Progenitor cell of endocrine pancreas (in vitro differentiated cells): ENCODE results near the gene WDR27. TPM values are rescaled to one million over a fixed set of nuclear protein-coding genes. Genes with fewer than 3 reads are reported as not detected.

Experiments
- DNase-seq: peaks from one replicate; pipeline ENCODE4 v3.0.0; 2021; ENCODE audit warnings: low spot score; ENCODE audit not compliant: unreplicated experiment
- H3K27ac Mint-ChIP-seq: 2 replicates; pipeline ENCODE4 v1.8.0; 2021; ENCODE audit warnings: mild to moderate bottlenecking, moderate library complexity, mixed read lengths
- H3K27me3 Mint-ChIP-seq: 2 replicates; pipeline ENCODE4 v1.8.0; 2021; ENCODE audit warnings: mixed read lengths
- H3K36me3 Mint-ChIP-seq: 2 replicates; pipeline ENCODE4 v1.8.0; 2022; ENCODE audit warnings: mixed read lengths; ENCODE audit not compliant: insufficient read depth
- H3K4me1 Mint-ChIP-seq: 2 replicates; pipeline ENCODE4 v1.8.0; 2021; ENCODE audit warnings: low read depth, mixed read lengths
- H3K4me3 Mint-ChIP-seq: 2 replicates; pipeline ENCODE4 v1.8.0; 2021; ENCODE audit warnings: low read depth, mild to moderate bottlenecking, moderate library complexity, mixed read lengths
- H3K9me3 Mint-ChIP-seq: 2 replicates; pipeline ENCODE4 v1.8.0; 2021; ENCODE audit warnings: low read depth, mixed read lengths
- total RNA-seq: library from RNA; stranded (reverse); gene quantifications from 2 replicates; pipeline ENCODE4 v1.2.1, GENCODE V29; 2021
- TF ChIP-seq, protein P1 (sequence below): fragments of 200-600 bp; sonication (generic); IDR thresholded peaks from one replicate; pipeline ENCODE4 v1.5.0; 2021; ENCODE audit warnings: antibody characterized with exemption, mild to moderate bottlenecking; ENCODE audit not compliant: unreplicated experiment

Gene WDR27
- total RNA-seq, 1 donor from 2014 or later = 123 TPM

DNA sequence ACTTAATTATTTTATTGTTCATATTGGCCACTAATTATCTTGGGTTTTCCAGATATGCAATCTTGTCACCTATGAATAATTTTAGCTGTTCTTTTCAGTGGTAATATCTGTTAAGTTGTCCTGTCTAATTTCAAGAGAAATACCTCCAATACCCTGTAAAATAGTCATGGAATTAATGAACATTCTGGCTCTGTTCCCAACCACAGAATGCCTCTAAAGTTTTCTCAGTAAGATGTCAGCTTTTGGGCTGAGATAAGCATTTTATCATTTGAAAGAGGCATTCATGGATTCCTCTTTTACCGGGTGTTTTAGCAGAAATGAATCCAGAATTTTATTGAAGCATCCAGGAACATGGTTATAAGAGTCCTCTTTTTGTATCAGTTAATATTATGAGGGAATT, 109.3 kb downstream of the WDR27 start:
- TF ChIP-seq, protein P1, sequence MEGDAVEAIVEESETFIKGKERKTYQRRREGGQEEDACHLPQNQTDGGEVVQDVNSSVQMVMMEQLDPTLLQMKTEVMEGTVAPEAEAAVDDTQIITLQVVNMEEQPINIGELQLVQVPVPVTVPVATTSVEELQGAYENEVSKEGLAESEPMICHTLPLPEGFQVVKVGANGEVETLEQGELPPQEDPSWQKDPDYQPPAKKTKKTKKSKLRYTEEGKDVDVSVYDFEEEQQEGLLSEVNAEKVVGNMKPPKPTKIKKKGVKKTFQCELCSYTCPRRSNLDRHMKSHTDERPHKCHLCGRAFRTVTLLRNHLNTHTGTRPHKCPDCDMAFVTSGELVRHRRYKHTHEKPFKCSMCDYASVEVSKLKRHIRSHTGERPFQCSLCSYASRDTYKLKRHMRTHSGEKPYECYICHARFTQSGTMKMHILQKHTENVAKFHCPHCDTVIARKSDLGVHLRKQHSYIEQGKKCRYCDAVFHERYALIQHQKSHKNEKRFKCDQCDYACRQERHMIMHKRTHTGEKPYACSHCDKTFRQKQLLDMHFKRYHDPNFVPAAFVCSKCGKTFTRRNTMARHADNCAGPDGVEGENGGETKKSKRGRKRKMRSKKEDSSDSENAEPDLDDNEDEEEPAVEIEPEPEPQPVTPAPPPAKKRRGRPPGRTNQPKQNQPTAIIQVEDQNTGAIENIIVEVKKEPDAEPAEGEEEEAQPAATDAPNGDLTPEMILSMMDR = no peak
- H3K4me3 Mint-ChIP-seq = no peak overlapping the region

DNA sequence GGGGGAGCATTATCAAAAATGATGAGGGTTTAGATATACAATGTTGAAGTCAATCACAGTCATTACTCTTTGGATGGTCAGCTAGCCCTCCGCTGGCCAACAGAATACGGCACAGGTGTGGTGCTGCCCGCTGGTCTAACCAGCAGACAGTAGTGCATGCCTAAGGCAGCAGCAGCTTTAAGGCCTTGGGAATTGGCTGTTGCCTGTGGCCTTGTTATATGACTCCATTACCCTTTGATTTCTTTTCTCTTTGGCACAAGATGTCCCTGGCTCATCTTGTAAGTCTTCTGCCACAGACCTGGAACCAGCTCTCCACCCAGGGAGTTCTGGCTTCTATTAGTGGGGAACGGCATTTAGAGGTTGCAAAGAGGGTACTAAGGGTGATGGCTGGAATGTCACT, 110.2 kb downstream of the WDR27 start:
- Mint-ChIP-seq H3K27ac (no peak overlapping the region), H3K4me1 (no peaks in the 10 kb centered on the region), H3K27me3 (no peaks in the 10 kb centered on the region), H3K36me3 (peaks cover 6% of the 10 kb centered on the region), H3K9me3 (no peaks in the 10 kb centered on the region), H3K4me3 (no peak overlapping the region)
- TF ChIP-seq, protein P1 = no peak
- no peak for DNase-seq

More for the DNA sequence above, 109.3 kb downstream of the WDR27 start:
- Mint-ChIP-seq H3K4me1 (no peaks in the 10 kb centered on the region), H3K27me3 (no peaks in the 10 kb centered on the region), H3K9me3 (peaks cover 4% of the 10 kb centered on the region), H3K27ac (no peak overlapping the region), H3K36me3 (peaks cover 7% of the 10 kb centered on the region)
- no peak for DNase-seq

DNA sequence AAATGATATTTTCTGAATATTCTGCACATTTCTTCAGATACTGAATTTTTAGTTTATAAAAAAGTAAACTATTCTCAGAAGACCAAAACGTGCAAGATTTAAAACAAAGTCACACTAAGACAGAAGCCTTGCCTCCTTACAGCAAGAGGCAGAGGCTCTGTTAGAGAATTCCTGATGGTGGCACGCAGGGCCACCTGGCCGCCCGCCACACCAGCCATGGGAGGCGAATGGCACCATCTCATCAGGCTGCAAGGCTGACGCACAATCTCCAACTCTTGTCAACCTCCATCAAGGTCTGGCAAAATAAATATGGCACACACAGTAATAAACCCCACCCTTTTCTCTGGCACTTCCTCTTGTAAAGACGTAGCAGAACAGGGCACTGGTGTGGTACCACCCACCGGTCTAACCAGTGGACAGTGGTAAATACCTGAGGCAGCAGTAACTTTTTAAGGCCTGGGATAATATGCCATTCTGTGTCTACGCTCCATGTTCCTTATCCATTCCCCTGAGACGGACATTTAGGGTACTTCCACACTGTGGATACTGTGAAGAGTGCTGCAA, 111.4 kb downstream of the WDR27 start:
- Mint-ChIP-seq H3K27ac (no peak overlapping the region), H3K4me1 (no peaks in the 10 kb centered on the region), H3K27me3 (no peaks in the 10 kb centered on the region), H3K36me3 (peaks cover 12% of the 10 kb centered on the region), H3K9me3 (peaks cover 8% of the 10 kb centered on the region), H3K4me3 (no peak overlapping the region)
- DNase-seq = no peak
- TF ChIP-seq, protein P1 = no peak

DNA sequence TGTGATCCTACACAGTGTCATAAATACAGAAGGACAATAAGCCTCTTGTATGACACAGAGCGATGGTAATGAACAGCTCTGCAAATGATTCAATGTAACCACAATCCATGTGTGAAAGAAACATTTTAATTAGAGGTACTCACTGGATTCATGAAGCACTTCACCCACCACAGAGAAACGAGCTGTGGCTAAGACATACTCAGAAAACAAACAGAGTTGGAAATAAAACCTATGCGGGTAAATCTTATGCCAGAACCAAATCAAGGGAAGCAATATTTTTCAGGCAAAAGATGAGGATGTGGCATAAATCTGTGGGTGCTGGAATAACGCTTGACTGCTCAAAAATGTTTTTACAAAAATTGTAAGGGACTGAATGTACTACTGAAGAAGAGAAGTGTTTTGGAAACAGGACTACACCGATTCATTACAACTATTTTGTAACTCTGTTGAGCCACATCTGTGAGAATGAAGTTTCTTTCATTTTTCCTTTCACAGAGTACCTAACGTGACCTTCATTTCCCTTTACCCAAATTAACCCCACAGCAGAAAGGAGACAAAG, 112.1 kb downstream of the WDR27 start:
- Mint-ChIP-seq H3K27ac (no peak overlapping the region), H3K27me3 (no peaks in the 10 kb centered on the region), H3K4me3 (no peak overlapping the region), H3K9me3 (peaks cover 10% of the 10 kb centered on the region), H3K4me1 (no peaks in the 10 kb centered on the region), H3K36me3 (peaks cover 12% of the 10 kb centered on the region)
- DNase-seq = no peak
- TF ChIP-seq, protein P1 = no peak

GRCh38 chr6:169589293-169589692, 112.5 kb downstream of the WDR27 start:
- Mint-ChIP-seq H3K9me3 (peaks cover 12% of the 10 kb centered on the region), H3K27me3 (no peaks in the 10 kb centered on the region), H3K36me3 (peaks cover 11% of the 10 kb centered on the region), H3K4me3 (no peak overlapping the region), H3K27ac (no peak overlapping the region), H3K4me1 (no peaks in the 10 kb centered on the region)
- TF ChIP-seq, protein P1 = no peak
- no peak for DNase-seq
